Right cardiac atrium (tissue), 5 donors: ENCODE results near the gene PHF13. TPM values are rescaled to one million over a fixed set of nuclear protein-coding genes. Genes with fewer than 3 reads are reported as not detected.
"Not testable (repeated sequence)": the region's sequence is repeated elsewhere in the genome, so short reads cannot be mapped to it uniquely, and the experiment has no call there.

Experiments
- ATAC-seq, 2 donors: fragments of 200-7000 bp; cut with Tn5 transposase; one replicate each; pipeline versions ENCODE4 v1.8.0 to v1.9.1; 2020; ENCODE audit warnings: moderate library complexity in 2 of 2, mild to moderate bottlenecking in 1 of 2
- DNase-seq, 3 donors: peaks; one replicate each; pipeline ENCODE4 v3.0.0-alpha.2; 2020
- H3K27ac ChIP-seq: one replicate; pipeline ENCODE4 v1.5.1; 2013; ENCODE audit warnings: mild to moderate bottlenecking, low read length, control low read depth, moderate library complexity
- H3K27me3 ChIP-seq: one replicate; pipeline ENCODE4 v1.6.1; 2013; ENCODE audit not compliant: control insufficient read depth, insufficient read depth
- H3K4me1 ChIP-seq: one replicate; pipeline ENCODE4 v1.6.1; 2013; ENCODE audit warnings: low read length; ENCODE audit not compliant: control insufficient read depth, insufficient read depth
- H3K4me3 ChIP-seq: one replicate; pipeline ENCODE4 v1.5.1; 2013; ENCODE audit warnings: low read length, control low read depth
- H3K9me3 ChIP-seq: one replicate; pipeline ENCODE4 v1.6.1; 2013; ENCODE audit warnings: low read length; ENCODE audit not compliant: control insufficient read depth
- WGBS: extraction: QIAGEN DNeasy Blood & Tissue Kit; methylation state at CpG from one replicate; pipeline ENCODE4 v1.1.7; 2013; 5-methylcytosine and 5-hydroxymethylcytosine counted together
- intact Hi-C, 4 donors: fragments of 100-400 bp; cut with DNase I; formaldehyde crosslinking; loops; one replicate each; pipeline versions ENCODE4 v1.11.0 to v1.14.0; 2022 to 2023
- polyA plus RNA-seq: library from polyadenylated mRNA; stranded (reverse); fragments of 200-250 nt; gene quantifications from one replicate; pipeline ENCODE4 v1.2.3, GENCODE V29; 2013
- total RNA-seq, 4 donors: library from RNA; stranded (reverse); fragmentation: NEBNext Ultra II Directional; extraction: Animal tissue kit (Norgen Biotek cat#: 25700); gene quantifications; one replicate each; pipeline ENCODE4 v1.2.1, GENCODE V29; 2021
- donor health status: healthy with polysubstance abuse.
- donor health status: DM: no; HTN: yes; CAD: no.
- donor health status: DM: no; HTN: no; CAD: no.
- donor health status: DM: no; HTN: yes; CAD: no; lungs with severe emphysema.
- donor health status: DM: yes; HTN: yes; CAD: no.

Gene PHF13
- total and polyA plus RNA-seq, 5 donors, result 4.8 to 9.7 (median 6.7) TPM

- DNase-seq (peak in 1 of 3 donors; percentile 57), ATAC-seq (no peak)
- Histone ChIP-seq H3K4me3 (no peak overlapping the region), H3K4me1 (peaks cover 16% of the 10 kb centered on the region), H3K27me3 (no peaks in the 10 kb centered on the region), H3K9me3 (no peaks in the 10 kb centered on the region), H3K27ac (peak overlapping the region; percentile 30)
- intact Hi-C loops, result no loop called here
- WGBS, result 53% methylated on average over 7 of the region's 7 CpGs
Observed at GRCh38 chr1:6596351-6596750, 17.2 kb upstream of the PHF13 start.

- intact Hi-C loops, result no loop called here
- peaks cover 16% of the 10 kb centered on the region for H3K4me1 ChIP-seq
- peak overlapping the region; percentile 53 for H3K27ac ChIP-seq
- WGBS, result 67% methylated on average over 15 of the region's 15 CpGs
- no peaks in the 10 kb centered on the region for H3K9me3 ChIP-seq
- peak in 2 of 3 donors; percentile 46 to 59 for DNase-seq
- no peak overlapping the region for H3K4me3 ChIP-seq
- ATAC-seq, result no peak
- no peaks in the 10 kb centered on the region for H3K27me3 ChIP-seq
Observed at GRCh38 chr1:6596886-6597776, 16.4 kb upstream of the PHF13 start.

- intact Hi-C loops, result no loop called here
- Histone ChIP-seq H3K4me1 (peaks cover 16% of the 10 kb centered on the region), H3K9me3 (no peaks in the 10 kb centered on the region), H3K4me3 (no peak overlapping the region), H3K27ac (peak overlapping the region; percentile 53), H3K27me3 (no peaks in the 10 kb centered on the region)
- DNase-seq, result no peak
- ATAC-seq, result no peak
- 75% methylated on average over 6 of the region's 6 CpGs for WGBS
Observed at GRCh38 chr1:6597777-6598131, 15.8 kb upstream of the PHF13 start.

- Histone ChIP-seq H3K27ac (peak overlapping the region; percentile 9), H3K4me1 (peaks cover 21% of the 10 kb centered on the region), H3K9me3 (no peaks in the 10 kb centered on the region), H3K4me3 (peak overlapping the region; percentile 11), H3K27me3 (no peaks in the 10 kb centered on the region)
- intact Hi-C loops, result no loop called here
- DNase-seq (peak in 1 of 3 donors; percentile 70), ATAC-seq (no peak)
- 73% methylated on average over 31 of the region's 31 CpGs for WGBS
Observed at GRCh38 chr1:6599141-6599975, 14.2 kb upstream of the PHF13 start.

- ATAC-seq, result not testable (repeated sequence)
- H3K4me1 ChIP-seq, result peaks cover 21% of the 10 kb centered on the region
- intact Hi-C loops, result loop anchor here in 1 of 4 donors (2.0 kb wide), 1 partner anchor 27 kb away; no protein-coding TSS in a partner anchor
Observed at GRCh38 chr1:6599991-6600390, 13.5 kb upstream of the PHF13 start.

GRCh38 chr1:6600410-6601048, 13.0 kb upstream of the PHF13 start:
- peak in 1 of 2 donors; percentile 7 for ATAC-seq
- H3K4me1 ChIP-seq, result peaks cover 21% of the 10 kb centered on the region
- H3K27ac ChIP-seq, result peak overlapping the region; percentile 92
- peak in 1 of 3 donors; percentile 57 for DNase-seq
- H3K9me3 ChIP-seq, result no peaks in the 10 kb centered on the region
- intact Hi-C loops, result loop anchor here in 1 of 4 donors (2.0 kb wide), 1 partner anchor 26 kb away; no protein-coding TSS in a partner anchor
- H3K27me3 ChIP-seq, result no peaks in the 10 kb centered on the region
- 15% methylated on average over 10 of the region's 10 CpGs for WGBS
- peak overlapping the region; percentile 73 for H3K4me3 ChIP-seq

More at GRCh38 chr1:6599991-6600390, 13.5 kb upstream of the PHF13 start:
- H3K4me3 ChIP-seq, result peak overlapping the region; percentile 73
- WGBS, result 62% methylated on average over 8 of the region's 8 CpGs
- H3K27me3 ChIP-seq, H3K9me3 ChIP-seq, H3K27ac ChIP-seq: not testable (repeated sequence)
- peak in 1 of 3 donors; percentile 40 for DNase-seq

- H3K4me3 ChIP-seq, result peak overlapping the region; percentile 73
- DNase-seq, result peak; percentile 75 to 87 (median 87)
- H3K27me3 ChIP-seq, result no peaks in the 10 kb centered on the region
- WGBS, result under 1% methylated on average over 40 of the region's 40 CpGs
- H3K4me1 ChIP-seq, result peaks cover 21% of the 10 kb centered on the region
- intact Hi-C loops, result loop anchor here in 1 of 4 donors (2.0 kb wide), 1 partner anchor 26 kb away; no protein-coding TSS in a partner anchor
- H3K27ac ChIP-seq, result peak overlapping the region; percentile 92
- H3K9me3 ChIP-seq, result no peaks in the 10 kb centered on the region
- peak; percentile 40 to 47 for ATAC-seq
Observed at GRCh38 chr1:6601049-6601922, 12.2 kb upstream of the PHF13 start.

GRCh38 chr1:6601923-6602668, 11.4 kb upstream of the PHF13 start:
- Histone ChIP-seq H3K4me3 (peak overlapping the region; percentile 73), H3K4me1 (peaks cover 15% of the 10 kb centered on the region), H3K27me3 (no peaks in the 10 kb centered on the region), H3K27ac (peak overlapping the region; percentile 92), H3K9me3 (no peaks in the 10 kb centered on the region)
- peak; percentile 0 to 24 for ATAC-seq
- intact Hi-C loops, result loop anchor here in 1 of 4 donors (2.0 kb wide), 1 partner anchor 25 kb away; no protein-coding TSS in a partner anchor
- DNase-seq, result peak; percentile 67 to 84 (median 84)
- under 1% methylated on average over 103 of the region's 103 CpGs for WGBS

GRCh38 chr1:6602669-6603237, 10.8 kb upstream of the PHF13 start, which contains the start of gene KLHL21:
Gene KLHL21, minus strand, starts transcription at chr1:6602869. Its CDS starts 52 bp downstream, at chr1:6602817.
- Histone ChIP-seq H3K4me3 (peak within 1 kb of the TSS; percentile 73), H3K9me3 (no peaks in the 10 kb centered on the region), H3K27me3 (no peaks in the 10 kb centered on the region), H3K27ac (peak within 1 kb of the TSS; percentile 94), H3K4me1 (peaks cover 12% of the 10 kb centered on the region)
- peak; percentile 86 to 87 for ATAC-seq
- under 1% methylated on average over 84 of the region's 84 CpGs for WGBS
- intact Hi-C loops, result no loop called here
- peak; percentile 93 to 97 (median 96) for DNase-seq
